HG02981 (cell line): ENCODE results near the gene RNPEPL1.

ENCODE experiments used
- ATAC-seq: cut with Tn5 transposase; IDR thresholded peaks from one replicate; pipeline ENCODE4 v1.9.1; 2021; ENCODE audit warnings: mild to moderate bottlenecking, moderate library complexity; ENCODE audit not compliant: unreplicated experiment

Gene RNPEPL1

DNA sequence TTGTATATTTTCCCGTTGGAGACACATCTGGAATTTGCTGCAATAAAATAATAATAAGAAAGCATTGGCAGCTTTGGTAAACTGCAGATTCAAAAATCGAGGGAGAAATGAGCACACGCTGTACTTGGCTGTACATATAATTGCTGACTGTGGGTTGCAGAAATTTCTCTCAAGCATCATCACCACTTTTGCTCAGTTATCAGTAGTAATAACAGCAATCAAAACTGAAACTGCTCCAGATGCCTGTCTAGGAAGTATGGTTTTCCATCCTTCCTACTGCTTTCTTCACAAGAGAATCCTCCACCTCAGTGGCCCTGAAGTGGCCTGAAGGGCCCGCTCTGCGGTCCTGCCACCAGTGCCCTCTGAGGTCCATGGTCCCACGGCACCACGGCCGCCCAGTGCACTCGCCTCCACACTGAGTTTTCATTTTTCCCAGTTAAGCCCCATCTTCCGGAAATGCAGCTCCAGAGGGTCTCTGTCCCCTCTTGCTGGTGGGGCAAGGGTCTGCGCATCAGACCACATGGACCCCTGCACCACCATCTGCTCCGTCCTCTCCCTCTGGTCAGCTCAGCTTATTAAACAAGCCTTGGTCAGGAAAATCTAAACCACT, 4.2 kb upstream of the RNPEPL1 start:
- no peak for ATAC-seq

DNA sequence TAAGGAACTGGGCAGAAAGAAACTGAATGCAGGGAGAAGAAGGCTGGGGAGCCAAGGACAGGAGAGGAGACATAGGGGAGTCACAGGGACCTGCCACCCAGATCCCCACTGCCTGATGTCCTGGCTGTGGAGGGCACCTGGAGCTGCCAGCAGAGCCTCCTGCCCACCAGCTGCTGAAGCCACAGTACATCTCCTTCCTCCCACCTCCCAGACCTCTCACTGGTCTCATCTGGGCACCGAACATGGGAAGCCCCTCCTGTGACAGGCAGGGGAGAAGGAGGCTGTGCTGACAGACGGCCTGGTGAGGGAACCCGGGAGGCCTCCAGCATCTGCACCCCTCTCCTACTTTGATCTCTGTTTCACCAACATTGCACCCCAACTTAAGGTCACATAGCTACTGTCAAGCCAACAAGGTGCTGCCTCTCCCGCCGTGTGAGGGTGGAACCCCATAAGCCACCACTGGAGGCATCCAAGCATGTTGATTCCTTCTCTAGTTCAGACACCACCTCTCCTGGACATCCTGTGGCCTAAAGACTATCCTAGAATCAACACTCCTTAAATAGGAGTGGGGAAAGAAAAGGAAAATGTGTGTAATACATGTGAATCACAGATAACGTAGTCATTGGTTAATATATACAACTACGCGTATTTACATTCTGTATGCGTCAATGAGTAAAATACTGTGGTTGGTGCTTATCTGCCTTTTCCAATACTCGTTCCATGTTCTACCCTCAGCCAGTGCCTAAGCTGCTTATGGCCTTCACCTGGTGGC, 3.5 kb upstream of the RNPEPL1 start:
- no peak for ATAC-seq

DNA sequence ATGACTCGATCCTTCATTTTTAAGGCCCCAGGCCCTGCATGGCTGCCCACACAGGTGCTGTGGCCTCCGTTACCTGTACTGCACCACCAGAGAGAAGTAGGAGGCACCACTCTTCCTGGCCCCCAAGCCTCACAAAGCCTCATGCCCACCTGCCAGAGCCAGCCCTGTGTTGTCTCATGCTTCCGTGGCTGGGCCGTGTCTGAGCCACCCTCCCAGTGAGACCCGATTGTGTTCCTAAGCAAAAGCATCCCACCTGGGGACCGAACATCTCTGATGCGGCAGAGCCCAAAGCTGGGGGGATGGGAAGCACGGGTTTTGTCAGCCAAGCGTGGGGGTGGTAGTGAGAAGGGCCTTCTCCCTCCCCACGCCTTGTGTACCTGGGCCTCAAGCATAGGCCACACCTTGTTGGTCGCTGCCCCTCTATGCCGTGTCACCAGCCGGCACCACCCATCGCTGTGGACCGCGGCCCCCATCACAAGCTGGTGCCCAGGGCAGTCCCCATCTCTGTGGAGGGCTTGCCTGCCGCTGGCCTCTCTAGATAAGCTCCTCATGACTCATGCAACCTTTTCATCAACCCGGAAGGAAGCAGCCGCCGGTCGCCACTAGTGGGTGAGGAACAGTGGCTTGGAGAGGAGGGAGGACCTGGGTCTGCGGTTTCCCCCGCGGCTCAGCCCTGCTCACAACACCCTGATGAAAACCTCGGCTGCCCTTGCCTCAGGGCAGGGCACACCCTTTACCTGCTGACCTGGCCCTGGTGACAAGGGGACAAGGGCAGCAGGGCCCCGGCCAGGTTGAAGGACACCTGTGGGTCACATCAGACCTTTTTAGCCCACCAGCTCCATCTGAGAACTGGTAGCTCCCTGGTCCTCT, 2.7 kb upstream of the RNPEPL1 start:
- ATAC-seq, result peak; percentile 28

DNA sequence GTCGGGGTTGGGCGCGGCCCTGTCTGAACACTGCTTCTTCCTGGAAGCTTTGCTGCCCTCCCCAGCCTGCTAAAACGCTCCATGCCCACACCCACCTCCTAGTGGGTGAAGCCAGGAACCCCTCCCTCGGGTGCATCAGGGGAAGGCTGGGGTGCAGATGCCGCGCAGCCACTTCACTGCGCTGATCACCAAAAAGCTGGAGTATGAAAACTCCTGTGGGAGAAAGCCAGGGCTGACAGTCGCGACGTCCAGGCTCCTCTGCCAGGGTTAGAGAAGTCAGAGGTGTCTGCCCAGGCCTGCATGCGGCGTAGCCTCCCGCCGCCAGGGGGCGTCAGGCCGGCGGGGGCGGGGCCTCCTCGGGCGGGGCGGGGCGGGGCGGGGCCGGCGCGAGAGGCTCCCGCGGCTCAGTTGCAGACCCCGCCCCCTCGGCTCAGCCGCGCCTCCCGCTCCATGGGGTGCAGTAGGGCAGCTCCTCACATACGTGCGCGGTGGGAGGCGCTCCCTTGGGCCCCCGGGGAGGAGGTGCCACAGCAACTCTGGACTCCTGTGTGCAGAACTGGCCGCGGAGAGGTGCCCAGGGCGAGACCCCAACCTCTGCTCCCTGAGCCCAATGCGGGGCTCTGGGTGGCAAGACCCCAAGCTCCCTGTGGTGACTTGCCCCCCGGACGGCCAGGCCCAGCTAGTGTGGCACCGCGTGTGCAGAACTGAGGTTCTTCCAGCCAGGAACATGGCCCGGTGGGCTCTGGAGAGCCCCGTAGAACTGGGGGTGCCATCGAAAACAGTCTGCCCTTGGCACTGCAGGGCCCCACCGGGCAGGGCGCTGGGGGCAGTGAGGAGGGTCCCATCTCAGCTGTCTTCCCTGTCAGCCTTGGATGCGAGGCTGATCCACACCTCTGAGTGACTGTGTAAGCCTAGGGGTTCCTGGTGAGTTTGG, 1.8 kb upstream of the RNPEPL1 start:
- peak; percentile 37 for ATAC-seq

DNA sequence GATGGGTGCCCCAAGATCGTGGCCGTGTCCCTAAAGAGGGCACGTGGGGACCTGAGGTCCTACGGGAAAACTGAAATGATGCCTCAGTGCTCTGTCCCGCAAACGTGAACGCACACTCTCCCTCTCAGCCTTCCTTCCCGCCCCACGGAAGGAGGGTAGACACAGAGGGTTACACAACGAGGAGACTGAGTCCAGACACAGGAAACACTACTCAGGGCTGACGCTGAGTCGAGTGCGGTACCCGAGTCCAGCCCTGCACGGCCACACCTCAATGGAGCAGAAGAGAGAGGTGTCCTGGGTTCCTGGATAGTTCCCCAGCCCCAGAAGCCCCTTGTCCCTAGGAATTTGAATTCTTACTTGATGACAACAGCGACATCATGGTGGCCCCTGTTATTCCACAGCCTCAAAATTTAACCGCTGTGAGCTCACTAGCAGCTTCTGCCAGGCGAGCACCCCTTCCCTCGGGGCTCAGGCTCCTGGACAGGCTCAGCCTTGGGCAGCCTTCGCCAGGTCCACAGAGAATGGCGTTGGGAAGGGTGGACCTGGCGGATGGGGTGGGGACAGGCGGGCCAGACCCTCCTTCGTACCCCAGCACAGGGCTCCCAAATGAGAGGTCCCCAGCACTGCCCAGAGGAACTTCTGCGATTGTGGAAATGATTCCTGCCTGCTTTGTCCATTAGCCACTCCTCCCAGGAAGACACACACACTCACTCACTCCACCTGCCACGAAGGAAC, 980 bp upstream of the RNPEPL1 start:
- ATAC-seq, result no peak

DNA sequence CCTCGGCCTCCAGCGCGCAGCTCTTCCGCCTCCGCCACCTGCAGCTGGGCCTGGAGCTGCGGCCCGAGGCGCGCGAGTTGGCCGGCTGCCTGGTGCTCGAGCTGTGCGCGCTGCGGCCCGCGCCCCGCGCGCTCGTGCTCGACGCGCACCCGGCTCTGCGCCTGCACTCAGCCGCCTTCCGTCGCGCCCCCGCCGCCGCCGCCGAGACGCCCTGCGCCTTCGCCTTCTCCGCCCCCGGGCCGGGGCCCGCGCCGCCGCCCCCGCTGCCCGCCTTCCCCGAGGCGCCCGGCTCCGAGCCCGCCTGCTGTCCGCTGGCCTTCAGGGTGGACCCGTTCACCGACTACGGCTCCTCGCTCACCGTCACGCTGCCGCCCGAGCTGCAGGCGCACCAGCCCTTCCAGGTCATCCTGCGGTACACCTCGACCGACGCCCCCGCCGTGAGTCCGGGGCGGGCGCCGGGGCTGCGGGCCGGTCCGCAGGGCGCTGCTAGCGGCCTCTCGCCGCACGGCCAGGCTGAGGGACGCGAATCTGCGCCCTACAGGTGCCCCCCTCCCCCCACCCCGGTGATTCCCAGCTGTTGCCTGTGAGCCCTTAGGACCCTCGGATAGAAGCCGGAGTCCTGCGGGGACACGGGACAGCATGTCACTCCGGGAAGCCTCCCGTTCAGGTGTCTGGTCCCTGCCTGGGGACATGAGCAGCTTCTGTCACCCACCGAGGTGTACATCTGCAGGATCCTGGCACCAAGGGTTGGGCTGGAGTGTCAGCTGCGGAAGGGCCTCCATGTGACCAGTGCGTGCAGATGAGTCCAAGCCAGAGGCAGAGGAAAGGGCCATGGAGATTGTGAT, 616 bp downstream of the RNPEPL1 start:
- peak; percentile 25 for ATAC-seq

DNA sequence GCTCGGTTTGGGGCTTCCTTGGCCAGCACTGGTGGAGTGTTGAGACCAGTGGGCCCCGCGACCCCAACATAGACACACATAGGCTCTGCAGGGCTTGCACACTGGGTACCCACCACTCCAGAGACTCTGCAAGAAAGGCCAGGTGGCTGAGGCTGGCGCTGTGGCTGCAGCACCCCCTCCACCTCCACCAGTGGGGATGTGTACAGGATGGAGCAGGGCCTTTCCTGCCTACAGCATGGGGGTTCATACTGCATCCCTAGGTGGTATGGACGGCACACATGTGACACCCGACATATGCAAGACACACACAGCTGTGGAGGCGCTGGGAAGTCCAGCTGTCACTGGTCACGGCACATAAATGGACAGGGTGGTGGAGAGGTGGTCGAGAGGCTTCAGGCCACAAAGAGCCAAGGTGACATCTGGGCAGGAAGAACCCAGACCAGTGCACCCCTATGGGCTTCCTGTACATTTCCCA, 1.3 kb downstream of the RNPEPL1 start:
- ATAC-seq, result no peak

DNA sequence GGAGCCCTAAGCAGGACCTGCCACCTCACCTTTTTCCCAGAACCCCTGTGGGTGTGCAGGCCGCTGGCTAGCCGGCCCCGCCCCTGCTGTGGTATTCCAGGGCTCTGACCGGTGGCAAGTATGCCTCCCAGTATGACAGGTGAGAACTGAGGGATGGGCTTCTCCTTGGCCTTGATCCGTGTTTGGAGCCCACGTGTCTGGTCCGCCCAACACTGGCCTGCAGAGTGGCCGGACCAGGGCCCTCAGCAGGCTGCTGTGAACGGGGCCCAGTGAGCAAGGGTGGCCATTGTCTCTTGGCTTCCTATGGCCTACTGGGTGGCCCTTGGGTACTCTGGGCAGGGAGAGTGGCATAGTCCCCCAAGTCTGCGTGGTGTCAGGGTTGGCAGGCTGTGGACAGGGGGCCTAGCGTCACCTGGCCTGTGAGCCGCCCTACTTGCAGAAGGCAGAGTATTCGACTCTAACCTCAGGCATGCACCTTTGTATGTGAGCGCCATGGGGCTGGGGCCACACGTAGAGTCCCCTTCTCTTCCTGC, 1.8 kb downstream of the RNPEPL1 start:
- no peak for ATAC-seq

DNA sequence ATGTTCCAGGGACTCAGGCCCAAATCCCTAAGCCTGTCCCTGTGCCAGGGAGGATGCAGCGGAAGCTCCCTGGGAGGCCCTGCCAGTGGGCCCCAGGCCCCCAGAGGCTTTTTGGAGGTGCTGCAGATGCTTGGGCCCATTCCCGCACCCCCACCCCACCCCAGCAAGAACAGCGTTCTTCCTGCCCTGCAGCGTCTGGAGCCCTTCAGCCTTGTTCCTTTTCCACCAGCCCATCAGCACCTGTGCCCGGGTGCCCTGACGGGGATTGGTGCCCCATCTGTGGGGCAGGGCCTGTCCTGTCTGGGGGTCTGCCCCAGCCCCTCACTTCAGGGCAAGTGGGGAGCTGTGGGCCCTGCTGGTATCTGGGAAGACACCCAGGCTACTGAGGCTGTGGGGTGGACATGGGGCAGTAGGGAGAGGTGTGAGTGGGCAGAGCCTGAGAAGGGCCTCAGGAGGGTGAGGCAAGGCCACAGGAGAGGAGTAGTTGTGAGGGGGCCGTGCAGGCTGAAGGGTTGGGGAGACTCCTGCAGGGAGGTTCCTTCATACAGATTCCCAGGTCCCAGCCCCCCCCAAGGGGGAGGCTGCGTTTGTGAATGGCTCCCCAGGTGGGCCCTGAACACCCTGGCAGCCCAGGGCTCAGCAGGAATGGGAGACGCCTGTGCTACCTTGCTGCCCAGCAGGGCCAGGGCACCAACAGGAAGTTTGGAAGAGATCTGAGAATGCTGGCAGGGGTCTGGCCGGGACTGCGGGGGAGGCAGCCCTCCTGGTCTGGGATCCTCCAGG, 2.4 kb downstream of the RNPEPL1 start:
- ATAC-seq, result no peak

DNA sequence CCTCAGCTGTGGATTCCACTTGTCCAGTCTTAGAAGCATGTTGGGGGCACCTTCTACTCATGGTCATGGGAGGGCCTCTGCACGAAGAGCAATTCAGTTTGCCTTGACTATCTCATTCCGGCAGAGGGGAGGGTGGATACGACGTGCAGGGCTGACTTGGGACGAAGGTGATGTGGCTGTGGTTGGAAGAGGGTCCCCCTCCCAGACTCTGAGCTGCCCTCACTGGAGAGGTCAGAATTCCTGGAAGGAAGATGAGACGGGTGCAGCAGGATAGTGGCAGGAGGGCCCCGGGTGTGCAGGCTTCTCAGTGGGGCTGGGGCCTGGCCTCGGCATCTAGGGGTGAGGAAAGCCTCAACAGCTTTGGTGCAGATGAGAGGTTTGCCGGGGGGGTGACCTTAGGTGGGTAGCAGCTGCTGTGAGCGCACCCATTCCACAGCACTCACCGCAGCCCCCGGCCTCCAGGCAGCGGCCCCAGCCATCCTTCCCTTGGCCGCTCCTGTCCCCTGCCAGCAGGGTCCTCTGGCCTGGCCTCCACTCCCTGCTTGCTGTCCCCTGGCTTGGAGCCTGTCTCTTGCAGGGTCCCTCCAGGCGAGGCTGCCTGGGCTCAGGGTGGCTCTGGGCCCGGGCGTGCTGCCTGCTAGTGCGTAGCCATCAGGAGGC, 3.2 kb downstream of the RNPEPL1 start:
- no peak for ATAC-seq

DNA sequence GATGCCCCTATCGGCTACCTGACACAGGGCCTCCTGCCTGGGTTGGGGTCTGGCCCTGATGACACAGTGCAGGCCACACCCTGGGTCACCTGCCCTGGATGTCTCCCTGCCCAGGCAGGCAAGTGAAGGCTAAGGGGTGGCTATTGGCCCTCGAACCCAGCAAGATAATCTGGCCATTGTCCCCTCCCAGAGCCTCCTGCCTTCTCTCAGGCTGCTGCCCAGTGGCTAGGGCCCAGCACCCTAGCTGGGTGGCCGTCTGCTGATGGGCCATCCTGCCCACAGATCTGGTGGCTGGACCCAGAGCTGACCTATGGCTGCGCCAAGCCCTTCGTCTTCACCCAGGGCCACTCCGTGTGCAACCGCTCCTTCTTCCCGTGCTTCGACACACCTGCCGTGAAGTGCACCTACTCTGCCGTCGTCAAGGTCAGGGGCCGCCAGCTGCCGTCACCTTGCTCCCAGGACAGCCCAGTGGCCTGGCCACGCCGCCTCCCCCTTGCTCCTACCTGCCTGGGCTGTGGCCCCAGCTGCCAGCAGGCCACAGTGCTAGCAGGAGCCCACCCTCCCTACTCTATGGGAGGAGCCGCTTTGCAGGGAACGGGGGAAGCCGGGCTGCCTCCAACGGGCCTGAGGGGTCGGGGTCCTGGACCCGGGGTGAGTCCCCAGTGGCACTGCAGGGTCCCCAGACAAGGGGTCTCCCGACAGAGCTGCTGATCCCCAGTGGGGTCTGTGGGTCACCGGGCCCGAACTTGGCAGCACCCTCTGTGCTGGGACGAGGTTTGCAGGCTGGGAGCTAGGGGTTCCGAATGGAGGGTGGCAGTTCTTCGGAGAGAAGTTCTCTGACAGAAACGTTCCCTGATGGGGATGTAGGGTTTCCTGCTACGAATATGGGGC, 4.1 kb downstream of the RNPEPL1 start:
- ATAC-seq, result no peak

DNA sequence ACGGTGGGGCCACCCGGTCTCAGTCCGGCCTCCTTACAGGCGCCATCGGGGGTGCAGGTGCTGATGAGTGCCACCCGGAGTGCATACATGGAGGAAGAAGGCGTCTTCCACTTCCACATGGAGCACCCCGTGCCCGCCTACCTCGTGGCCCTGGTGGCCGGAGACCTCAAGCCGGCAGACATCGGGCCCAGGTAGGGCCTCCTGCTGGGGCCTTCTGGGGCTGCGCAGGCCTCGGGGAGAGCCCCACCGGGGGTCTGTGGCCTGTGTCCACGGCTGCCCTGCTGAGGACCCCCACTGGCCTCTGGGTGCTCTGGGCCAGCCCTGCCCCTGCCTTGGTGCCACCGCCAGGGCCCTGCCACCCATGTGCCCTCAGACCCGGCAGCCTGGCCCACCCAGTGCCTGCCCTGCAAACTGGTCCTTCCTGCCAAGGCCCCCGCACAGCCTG, 4.8 kb downstream of the RNPEPL1 start:
- no peak for ATAC-seq

DNA sequence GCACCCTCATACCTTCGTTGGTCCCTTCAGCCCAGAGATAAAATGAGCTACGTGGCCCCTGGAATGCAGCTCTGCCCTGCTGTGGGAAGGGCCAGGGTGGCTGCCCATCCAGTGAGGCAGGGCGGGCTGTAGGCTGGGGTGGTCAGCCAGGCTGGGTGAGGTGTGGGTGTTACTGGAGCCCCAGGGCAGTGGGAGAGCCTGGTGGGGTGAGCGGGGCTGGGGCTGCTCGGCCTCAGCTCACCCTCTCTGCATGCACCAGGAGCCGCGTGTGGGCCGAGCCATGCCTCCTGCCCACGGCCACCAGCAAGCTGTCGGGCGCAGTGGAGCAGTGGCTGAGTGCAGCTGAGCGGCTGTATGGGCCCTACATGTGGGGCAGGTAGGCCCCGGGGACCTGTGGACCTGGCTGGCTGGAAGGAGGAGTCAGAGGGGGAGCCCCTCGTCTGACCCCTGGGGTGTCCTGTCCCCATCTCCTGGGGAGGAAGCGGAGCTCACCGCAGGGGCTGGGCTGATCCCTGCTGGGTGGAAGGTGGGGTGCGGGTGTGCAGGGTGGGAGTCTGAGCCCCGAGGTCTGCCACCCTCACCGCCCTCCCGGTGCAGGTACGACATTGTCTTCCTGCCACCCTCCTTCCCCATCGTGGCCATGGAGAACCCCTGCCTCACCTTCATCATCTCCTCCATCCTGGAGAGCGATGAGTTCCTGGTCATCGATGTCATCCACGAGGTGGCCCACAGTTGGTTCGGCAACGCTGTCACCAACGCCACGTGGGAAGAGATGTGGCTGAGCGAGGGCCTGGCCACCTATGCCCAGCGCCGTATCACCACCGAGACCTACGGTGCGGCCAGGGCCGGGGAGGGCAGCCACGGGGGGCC, 5.5 kb downstream of the RNPEPL1 start:
- no peak for ATAC-seq

DNA sequence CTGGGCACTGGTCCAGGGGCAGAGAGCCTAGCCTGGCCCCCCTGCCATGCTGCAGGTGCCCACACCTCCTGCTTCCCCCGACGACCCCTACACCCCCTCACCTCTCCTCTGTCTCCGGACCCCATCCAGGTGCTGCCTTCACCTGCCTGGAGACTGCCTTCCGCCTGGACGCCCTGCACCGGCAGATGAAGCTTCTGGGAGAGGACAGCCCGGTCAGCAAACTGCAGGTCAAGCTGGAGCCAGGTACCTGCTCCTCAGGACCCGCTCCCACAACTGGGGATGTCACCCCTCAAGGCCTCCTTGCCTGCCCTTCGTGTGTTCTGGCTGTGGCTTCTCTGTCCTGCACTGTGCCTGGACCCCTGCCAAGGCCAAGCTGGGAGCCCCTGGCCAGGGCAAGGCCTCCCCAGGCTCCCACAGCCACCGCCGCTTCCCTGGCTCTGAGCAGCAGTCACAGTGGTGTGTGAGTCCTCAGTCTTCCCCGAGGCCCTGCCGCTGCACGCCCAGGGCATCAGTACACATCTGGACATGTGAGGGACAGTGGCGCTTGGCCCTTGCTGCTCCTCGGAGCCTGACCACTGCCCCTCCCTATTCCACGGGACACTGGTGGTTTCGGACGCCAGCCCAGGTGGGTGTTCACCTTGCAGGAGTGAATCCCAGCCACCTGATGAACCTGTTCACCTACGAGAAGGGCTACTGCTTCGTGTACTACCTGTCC, 6.3 kb downstream of the RNPEPL1 start:
- ATAC-seq, result no peak
